Stimulated activated naive CD8-positive, alpha-beta T cell treated with anti-CD3 and anti-CD28 coated beads, Interleukin-15, Interleukin-2, amounts not matched to agents 100 ng/mL and 50 ng/mL, for 24 hours (primary cell): Measurements from ENCODE around the gene HOXC9.

Experiments used
- H3K27ac Mint-ChIP-seq: one replicate; pipeline ENCODE4 v1.8.0; 2021; ENCODE audit warnings: mild to moderate bottlenecking, mixed read lengths
- H3K27me3 Mint-ChIP-seq: one replicate; pipeline ENCODE4 v1.8.0; 2021; ENCODE audit warnings: mixed read lengths
- H3K36me3 Mint-ChIP-seq: one replicate; pipeline ENCODE4 v1.8.0; 2021; ENCODE audit warnings: low read depth, mixed read lengths
- H3K4me1 Mint-ChIP-seq: one replicate; pipeline ENCODE4 v1.8.0; 2021; ENCODE audit warnings: low read depth, mixed read lengths
- H3K4me3 Mint-ChIP-seq: one replicate; pipeline ENCODE4 v1.8.0; 2021; ENCODE audit warnings: mild to moderate bottlenecking, mixed read lengths
- H3K9me3 Mint-ChIP-seq: one replicate; pipeline ENCODE4 v1.8.0; 2021; ENCODE audit warnings: mixed read lengths

HOXC9 gene

DNA sequence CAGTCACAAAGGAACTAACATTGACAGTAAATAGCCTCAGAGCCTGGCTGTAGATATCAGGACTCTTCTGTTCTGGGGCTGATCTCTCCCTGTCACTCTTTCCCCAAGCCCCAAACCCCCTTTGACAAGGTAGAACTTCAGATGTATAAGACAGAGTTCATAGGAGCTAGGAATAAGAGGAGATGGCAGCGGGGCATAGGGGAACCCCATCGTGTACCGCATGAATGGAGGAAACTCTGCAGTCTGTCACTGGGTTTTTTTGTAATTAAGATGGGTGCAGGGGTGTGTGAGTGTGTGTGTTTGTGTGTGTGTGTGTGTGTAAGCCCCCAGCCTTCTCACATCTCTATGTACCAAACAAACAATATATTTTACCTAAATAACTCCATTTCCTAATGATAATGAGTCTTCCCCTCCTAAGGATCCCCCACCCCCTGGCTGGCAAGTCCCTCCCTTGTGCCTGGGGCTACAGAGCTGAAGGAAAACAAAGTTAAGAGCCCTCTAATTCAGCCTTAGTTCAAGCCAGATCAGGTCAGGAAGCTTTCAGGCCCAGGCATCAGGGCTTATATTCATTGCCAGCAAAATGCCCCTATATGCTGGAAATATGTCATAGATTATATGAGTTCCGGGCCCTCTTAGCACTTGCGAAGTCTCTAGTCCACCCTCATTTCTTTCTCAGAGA, 44.6 kb downstream of the HOXC9 start:
- no peak overlapping the region for H3K4me3 Mint-ChIP-seq
- peaks cover 6% of the 10 kb centered on the region for H3K4me1 Mint-ChIP-seq
- no peaks in the 10 kb centered on the region for H3K36me3 Mint-ChIP-seq
- no peaks in the 10 kb centered on the region for H3K9me3 Mint-ChIP-seq
- peaks cover 93% of the 10 kb centered on the region for H3K27me3 Mint-ChIP-seq
- no peak overlapping the region for H3K27ac Mint-ChIP-seq

DNA sequence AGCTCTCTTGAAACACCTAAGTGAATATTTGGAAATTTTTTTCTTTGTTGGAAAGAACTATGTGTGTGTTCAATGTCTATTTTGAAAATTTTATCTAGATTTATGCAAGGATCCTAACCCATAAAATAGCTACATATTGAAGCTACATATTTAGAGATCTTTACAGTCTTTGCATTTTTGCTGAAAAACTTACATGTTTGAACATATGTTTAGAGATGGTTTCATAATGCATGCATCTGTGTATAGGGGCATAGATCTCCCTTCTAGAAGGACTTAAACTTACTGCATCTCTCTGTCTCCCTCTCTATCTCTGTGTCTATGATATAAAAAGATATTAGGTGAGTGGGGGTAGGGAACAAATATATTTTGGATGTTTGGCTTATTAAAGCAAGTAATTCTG, 45.4 kb downstream of the HOXC9 start:
- Mint-ChIP-seq H3K4me3 (no peak overlapping the region), H3K9me3 (no peaks in the 10 kb centered on the region), H3K4me1 (peaks cover 12% of the 10 kb centered on the region), H3K27me3 (peaks cover 93% of the 10 kb centered on the region), H3K27ac (no peak overlapping the region), H3K36me3 (no peaks in the 10 kb centered on the region)

GRCh38 chr12:54045868-54046521, 46.0 kb downstream of the HOXC9 start:
- Mint-ChIP-seq H3K4me1 (peaks cover 16% of the 10 kb centered on the region), H3K27me3 (peaks cover 95% of the 10 kb centered on the region), H3K36me3 (no peaks in the 10 kb centered on the region), H3K4me3 (no peak overlapping the region), H3K9me3 (no peaks in the 10 kb centered on the region), H3K27ac (no peak overlapping the region)

DNA sequence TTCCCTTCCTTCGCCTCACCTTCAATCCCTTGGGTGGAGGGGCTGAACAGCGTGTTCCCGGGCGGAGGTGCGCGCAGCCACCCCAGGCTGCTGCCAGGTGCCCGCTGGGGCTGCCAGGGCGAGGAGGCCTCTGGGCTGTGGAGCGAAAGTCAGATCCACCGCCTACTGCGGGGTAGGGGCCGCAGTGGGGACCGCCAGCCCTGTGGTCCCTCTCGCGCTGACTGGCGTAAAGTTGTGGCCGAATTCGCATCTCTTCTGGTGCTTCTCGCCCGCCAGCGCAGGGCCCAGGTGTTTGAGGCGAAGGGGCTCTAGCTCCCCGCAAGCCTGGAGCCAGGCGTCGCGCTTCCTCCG, 46.8 kb downstream of the HOXC9 start:
- peak overlapping the region; percentile 33 for H3K4me3 Mint-ChIP-seq
- H3K4me1 Mint-ChIP-seq: peaks cover 22% of the 10 kb centered on the region
- H3K27ac Mint-ChIP-seq: no peak overlapping the region
- peaks cover 98% of the 10 kb centered on the region for H3K27me3 Mint-ChIP-seq
- no peaks in the 10 kb centered on the region for H3K36me3 Mint-ChIP-seq
- no peaks in the 10 kb centered on the region for H3K9me3 Mint-ChIP-seq

DNA sequence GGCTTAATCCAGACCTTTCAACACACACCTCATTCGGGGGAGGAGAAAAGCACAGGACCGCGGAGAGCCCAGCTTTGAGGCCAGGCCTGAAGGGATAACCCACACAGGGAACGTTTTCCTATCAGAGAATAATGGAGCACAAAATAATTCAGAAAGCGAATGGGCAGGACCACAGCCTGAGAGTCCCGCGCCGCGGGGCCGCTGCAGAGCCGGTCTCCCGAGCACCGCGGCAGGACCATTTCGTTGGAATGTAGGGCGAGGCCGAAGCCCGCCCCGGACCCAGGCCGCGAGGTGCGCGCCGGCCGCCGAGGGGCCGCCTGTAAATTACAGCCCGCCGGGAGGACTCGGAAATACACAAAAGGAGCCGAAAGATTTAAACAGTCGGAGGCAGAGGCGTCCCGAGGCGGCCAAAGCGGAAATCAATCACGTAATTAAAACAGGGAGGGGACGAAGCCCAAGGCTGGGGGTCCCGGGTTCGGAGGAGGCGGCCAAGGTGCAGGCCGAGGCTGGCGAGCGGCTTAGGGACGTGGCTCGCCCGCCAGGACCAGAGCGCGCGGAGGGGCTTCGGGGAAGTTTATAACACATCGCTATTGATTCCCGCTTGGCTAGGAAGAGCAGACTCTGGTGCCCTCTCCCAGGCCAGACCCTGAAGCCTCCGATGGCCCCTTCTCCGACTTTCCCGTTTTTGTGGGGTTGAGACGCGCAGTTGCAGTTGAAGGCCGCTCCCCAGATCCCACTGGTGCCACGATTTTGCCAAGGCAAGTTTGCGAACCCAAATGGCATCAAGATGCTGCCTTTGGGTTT, 47.4 kb downstream of the HOXC9 start:
- Mint-ChIP-seq H3K4me3 (peak overlapping the region; percentile 33), H3K36me3 (no peaks in the 10 kb centered on the region), H3K27ac (no peak overlapping the region), H3K4me1 (peaks cover 26% of the 10 kb centered on the region), H3K9me3 (no peaks in the 10 kb centered on the region), H3K27me3 (peaks cover 100% of the 10 kb centered on the region)

DNA sequence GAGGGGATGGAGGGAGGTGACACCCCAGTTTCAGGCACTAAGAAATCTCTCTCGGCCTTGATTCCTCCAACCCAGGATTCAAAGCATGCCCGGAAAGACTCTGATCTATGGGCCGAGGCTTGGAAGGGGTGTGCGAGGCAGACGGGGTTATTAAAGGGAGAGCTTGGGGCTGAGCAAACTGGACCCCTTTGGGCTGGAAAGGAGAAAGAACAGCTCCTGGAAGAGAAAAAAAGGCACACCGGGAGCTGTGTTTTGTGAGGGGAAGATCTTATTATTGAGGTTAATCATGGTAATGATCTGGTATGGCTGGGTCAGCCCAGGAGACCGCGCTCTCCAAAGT, 48.0 kb downstream of the HOXC9 start:
- no peak overlapping the region for H3K4me3 Mint-ChIP-seq
- H3K27me3 Mint-ChIP-seq: peaks cover 98% of the 10 kb centered on the region
- no peak overlapping the region for H3K27ac Mint-ChIP-seq
- H3K36me3 Mint-ChIP-seq: no peaks in the 10 kb centered on the region
- peaks cover 29% of the 10 kb centered on the region for H3K4me1 Mint-ChIP-seq
- no peaks in the 10 kb centered on the region for H3K9me3 Mint-ChIP-seq

DNA sequence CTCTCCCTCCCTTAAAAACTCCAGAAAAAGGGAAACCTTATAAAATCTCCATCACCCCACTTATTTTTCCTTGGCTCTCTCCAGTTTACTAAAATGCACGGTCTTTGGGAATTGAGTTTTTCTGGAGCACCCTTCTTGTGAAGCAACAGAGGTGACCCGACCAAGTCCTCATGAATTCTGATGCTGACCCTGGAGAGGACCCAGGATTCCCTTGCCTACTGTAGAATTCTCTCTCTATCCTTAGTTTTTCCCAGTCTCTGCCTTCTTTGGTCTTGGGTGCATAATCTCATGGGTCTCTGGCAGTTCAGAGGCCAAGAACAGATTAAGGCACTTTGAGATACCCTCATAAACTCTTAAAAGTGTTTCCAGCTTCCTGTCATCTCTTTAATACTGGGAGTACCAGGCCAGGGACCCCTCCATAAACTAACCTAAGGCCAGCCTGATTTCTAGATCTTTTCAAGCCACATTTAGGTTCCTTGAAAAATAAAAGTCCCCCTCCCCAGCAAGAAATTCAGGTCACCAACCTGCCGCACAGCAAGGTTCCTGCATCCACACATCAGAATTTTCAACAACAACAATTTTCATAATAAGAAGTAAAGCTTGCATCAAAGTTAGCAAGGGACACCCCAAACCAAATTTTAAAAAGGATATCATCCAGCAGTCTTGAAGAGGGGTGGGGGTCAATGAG, 48.6 kb downstream of the HOXC9 start:
- H3K27me3 Mint-ChIP-seq: peaks cover 94% of the 10 kb centered on the region
- peaks cover 33% of the 10 kb centered on the region for H3K4me1 Mint-ChIP-seq
- H3K27ac Mint-ChIP-seq: no peak overlapping the region
- no peaks in the 10 kb centered on the region for H3K36me3 Mint-ChIP-seq
- H3K4me3 Mint-ChIP-seq: no peak overlapping the region
- no peaks in the 10 kb centered on the region for H3K9me3 Mint-ChIP-seq

DNA sequence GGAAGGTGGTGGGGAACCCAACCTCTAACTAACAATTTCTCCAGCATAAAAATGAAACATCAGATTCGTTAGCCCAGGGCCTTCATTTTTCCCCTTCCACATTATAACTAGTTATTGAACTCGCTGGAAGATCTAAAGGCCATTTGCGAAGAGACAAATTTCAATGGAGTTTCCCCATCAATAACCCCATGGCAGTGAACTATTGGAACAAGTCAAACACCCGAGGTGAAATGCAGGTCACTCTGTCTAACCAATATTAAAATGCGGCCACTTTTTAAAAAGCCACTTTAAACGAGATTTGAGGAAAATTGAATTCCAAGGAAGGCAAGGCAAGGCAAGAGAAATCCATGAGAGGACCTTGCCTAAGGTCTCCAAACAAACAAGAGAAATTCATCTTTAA, 49.1 kb downstream of the HOXC9 start:
- Mint-ChIP-seq H3K9me3 (no peaks in the 10 kb centered on the region), H3K4me1 (peaks cover 37% of the 10 kb centered on the region), H3K27me3 (peaks cover 93% of the 10 kb centered on the region), H3K27ac (no peak overlapping the region), H3K36me3 (no peaks in the 10 kb centered on the region), H3K4me3 (no peak overlapping the region)

DNA sequence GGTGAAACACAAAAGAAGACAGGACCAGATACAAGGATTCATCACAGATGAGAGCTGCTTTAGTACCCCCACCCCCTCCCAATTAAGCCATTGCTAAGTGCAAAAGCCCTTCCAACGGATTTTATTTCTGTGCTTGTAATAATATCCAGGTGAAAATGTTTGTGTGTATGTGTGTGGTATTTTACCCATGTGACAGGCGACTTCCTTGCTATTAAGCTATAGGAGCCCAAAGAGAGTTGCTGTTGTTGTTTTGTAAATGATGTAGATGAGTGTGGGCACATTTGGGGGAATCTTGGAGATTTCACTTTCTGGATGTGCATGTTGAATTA, 50.5 kb downstream of the HOXC9 start:
- Mint-ChIP-seq H3K27me3 (peaks cover 89% of the 10 kb centered on the region), H3K9me3 (no peaks in the 10 kb centered on the region), H3K4me1 (peaks cover 41% of the 10 kb centered on the region), H3K27ac (no peak overlapping the region), H3K36me3 (no peaks in the 10 kb centered on the region), H3K4me3 (no peak overlapping the region)

- Mint-ChIP-seq H3K4me1 (peaks cover 41% of the 10 kb centered on the region), H3K27ac (no peak overlapping the region), H3K9me3 (no peaks in the 10 kb centered on the region), H3K27me3 (peaks cover 89% of the 10 kb centered on the region), H3K4me3 (no peak overlapping the region), H3K36me3 (no peaks in the 10 kb centered on the region)
These were observed 51.3 kb downstream of the HOXC9 start for GRCh38 chr12:54051026-54051842.

GRCh38 chr12:54051874-54052437, 52.0 kb downstream of the HOXC9 start:
- Mint-ChIP-seq H3K27ac (no peak overlapping the region), H3K36me3 (no peaks in the 10 kb centered on the region), H3K27me3 (peaks cover 82% of the 10 kb centered on the region), H3K4me1 (peaks cover 40% of the 10 kb centered on the region), H3K9me3 (no peaks in the 10 kb centered on the region), H3K4me3 (peak overlapping the region; percentile 4)

GRCh38 chr12:54052438-54053002, 52.6 kb downstream of the HOXC9 start:
- peak overlapping the region; percentile 77 for H3K4me3 Mint-ChIP-seq
- peak overlapping the region; percentile 49 for H3K27ac Mint-ChIP-seq
- no peaks in the 10 kb centered on the region for H3K36me3 Mint-ChIP-seq
- H3K9me3 Mint-ChIP-seq: no peaks in the 10 kb centered on the region
- H3K4me1 Mint-ChIP-seq: peaks cover 38% of the 10 kb centered on the region
- H3K27me3 Mint-ChIP-seq: peaks cover 80% of the 10 kb centered on the region
